Colonic mucosa (tissue), 4 donors: ENCODE results near the gene ERBB4. TPM values are rescaled to one million over a fixed set of nuclear protein-coding genes. Genes with fewer than 3 reads are reported as not detected.

Source experiments
- DNase-seq: peaks from one replicate; pipeline ENCODE4 v3.0.0-alpha.2; 2020
- H3K27ac ChIP-seq: fragments of 200-600 bp; one replicate; pipeline ENCODE4 v1.8.0; 2021
- H3K27me3 ChIP-seq: fragments of 200-600 bp; one replicate; pipeline ENCODE4 v1.8.0; 2021
- H3K36me3 ChIP-seq: fragments of 200-600 bp; one replicate; pipeline ENCODE4 v1.8.0; 2021
- H3K4me1 ChIP-seq: fragments of 200-600 bp; one replicate; pipeline ENCODE4 v1.8.0; 2021; ENCODE audit warnings: mild to moderate bottlenecking
- H3K4me3 ChIP-seq: fragments of 200-600 bp; one replicate; pipeline ENCODE4 v1.8.0; 2021
- H3K9ac ChIP-seq, 2 donors: one replicate each; pipeline ENCODE4 v1.7.0; 2013; ENCODE audit warnings: control low read depth in 2 of 2, low read depth in 2 of 2, low read length in 2 of 2
- H3K9me3 ChIP-seq: fragments of 200-600 bp; one replicate; pipeline ENCODE4 v1.8.0; 2021
- intact Hi-C: fragments of 100-400 bp; cut with DNase I; formaldehyde crosslinking; loops from one replicate; pipeline ENCODE4 v1.14.1; 2022
- total RNA-seq, 2 donors: library from RNA; stranded (reverse); fragmentation: NEBNext Ultra II Directional in 1 of 2; extraction: Animal tissue kit (Norgen Biotek cat#: 25700) in 1 of 2; gene quantifications; one replicate each; pipeline ENCODE4 v1.2.1, GENCODE V29; 2021
- TF ChIP-seq, protein P1 (sequence below): fragments of 200-600 bp; IDR thresholded peaks from one replicate; pipeline ENCODE4 v1.8.0; 2022; ENCODE audit warnings: antibody characterized with exemption, mild to moderate bottlenecking
- donor health status: healthy.
- donor health status: DM: no; HTN: no; CAD: no.
- donor health status: DM: no; HTN: no; CAD: no.

Gene ERBB4
- total RNA-seq, 2 donors from 2014 or later = 0.05 to 0.07 TPM

GRCh38 chr2:211397764-211398163, 1140.8 kb downstream of the ERBB4 start:
- intact Hi-C loops = no loop called here
- H3K27me3 ChIP-seq = no peaks in the 10 kb centered on the region
- H3K4me3 ChIP-seq = no peak overlapping the region

DNA sequence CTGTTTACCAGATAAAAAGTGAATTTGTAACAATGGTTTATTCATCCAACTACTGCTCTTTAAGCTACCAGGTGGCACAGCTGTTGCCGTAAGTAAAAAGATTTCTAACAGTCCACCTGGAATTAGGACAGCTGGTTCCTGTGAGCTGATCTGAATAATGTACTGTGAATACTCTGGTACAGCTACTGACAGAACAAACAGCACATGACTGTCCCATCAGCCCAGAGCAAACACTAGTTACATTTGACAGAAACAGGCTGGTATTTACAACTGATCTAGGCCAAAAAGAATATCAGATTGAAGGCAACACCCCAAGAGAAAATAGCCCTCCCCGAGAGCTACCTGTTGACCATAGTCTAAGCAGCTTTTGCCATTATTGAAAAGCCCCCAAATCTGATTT, 1141.8 kb downstream of the ERBB4 start:
- Histone ChIP-seq H3K27me3 (no peaks in the 10 kb centered on the region), H3K27ac (no peak overlapping the region), H3K9ac (no peak overlapping the region), H3K9me3 (no peaks in the 10 kb centered on the region), H3K4me3 (no peak overlapping the region), H3K36me3 (no peaks in the 10 kb centered on the region), H3K4me1 (no peaks in the 10 kb centered on the region)
- intact Hi-C loops = no loop called here
- DNase-seq = no peak
- TF ChIP-seq, protein P1, sequence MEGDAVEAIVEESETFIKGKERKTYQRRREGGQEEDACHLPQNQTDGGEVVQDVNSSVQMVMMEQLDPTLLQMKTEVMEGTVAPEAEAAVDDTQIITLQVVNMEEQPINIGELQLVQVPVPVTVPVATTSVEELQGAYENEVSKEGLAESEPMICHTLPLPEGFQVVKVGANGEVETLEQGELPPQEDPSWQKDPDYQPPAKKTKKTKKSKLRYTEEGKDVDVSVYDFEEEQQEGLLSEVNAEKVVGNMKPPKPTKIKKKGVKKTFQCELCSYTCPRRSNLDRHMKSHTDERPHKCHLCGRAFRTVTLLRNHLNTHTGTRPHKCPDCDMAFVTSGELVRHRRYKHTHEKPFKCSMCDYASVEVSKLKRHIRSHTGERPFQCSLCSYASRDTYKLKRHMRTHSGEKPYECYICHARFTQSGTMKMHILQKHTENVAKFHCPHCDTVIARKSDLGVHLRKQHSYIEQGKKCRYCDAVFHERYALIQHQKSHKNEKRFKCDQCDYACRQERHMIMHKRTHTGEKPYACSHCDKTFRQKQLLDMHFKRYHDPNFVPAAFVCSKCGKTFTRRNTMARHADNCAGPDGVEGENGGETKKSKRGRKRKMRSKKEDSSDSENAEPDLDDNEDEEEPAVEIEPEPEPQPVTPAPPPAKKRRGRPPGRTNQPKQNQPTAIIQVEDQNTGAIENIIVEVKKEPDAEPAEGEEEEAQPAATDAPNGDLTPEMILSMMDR = no peak

More at GRCh38 chr2:211397764-211398163, 1140.8 kb downstream of the ERBB4 start:
- no peaks in the 10 kb centered on the region for H3K4me1 ChIP-seq
- H3K9me3 ChIP-seq = no peaks in the 10 kb centered on the region
- no peak for DNase-seq
- H3K36me3 ChIP-seq = no peaks in the 10 kb centered on the region
- TF ChIP-seq, protein P1 = no peak
- no peak overlapping the region for H3K27ac ChIP-seq
- no peak overlapping the region for H3K9ac ChIP-seq

DNA sequence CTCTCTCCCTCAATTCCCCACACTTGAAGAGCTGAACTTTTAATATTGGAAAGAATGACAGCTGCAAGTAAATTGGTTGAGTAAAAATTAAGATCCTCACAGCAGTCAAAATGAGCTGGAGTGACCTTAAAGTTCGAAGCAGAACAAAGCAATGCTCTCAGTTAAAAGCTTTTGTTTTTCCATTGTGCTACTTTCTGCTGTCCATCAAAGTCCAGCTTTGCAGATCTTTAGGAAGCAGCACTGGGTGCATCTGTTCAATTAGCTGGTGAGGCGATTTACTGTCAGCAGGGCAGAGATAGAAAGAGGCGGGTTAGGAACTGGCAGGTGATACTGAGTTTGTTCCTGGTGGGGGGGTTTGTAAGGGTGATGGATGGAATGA, 1147.4 kb downstream of the ERBB4 start:
- intact Hi-C loops = no loop called here
- no peak for DNase-seq

DNA sequence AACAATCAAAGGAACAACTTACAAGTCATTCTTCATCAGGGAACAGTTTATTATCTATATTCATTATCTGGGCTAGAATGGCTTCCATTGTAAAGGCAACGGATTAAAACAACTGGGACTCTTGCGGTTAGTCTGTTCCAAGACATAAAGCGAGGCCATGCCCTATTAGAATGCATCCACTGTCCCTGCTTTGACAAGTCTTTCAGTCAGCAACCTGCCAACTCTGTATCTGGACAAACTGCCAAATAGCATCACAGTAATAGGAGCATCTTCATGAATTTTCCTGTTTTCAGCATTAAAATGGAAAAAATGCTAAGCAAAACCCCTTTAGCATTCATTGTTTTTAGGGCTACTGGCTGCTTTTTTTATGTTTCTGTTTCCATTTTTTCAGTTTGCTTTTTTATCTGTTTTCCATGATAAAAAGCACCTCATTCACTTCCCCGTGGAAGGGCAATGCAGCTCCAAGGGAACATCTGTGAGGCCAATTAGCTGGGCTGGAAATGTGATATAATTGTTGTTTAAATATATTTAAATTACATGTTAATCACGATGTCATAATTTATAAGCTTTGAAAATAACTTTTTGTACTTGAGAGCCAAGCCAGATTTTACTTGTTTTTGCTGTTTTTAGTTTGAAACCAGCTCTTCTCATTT, 1147.9 kb downstream of the ERBB4 start:
- TF ChIP-seq, protein P1 = no peak
- no peak for DNase-seq
- H3K9me3 ChIP-seq = no peaks in the 10 kb centered on the region
- no peaks in the 10 kb centered on the region for H3K36me3 ChIP-seq
- no peaks in the 10 kb centered on the region for H3K27me3 ChIP-seq
- H3K27ac ChIP-seq = no peak overlapping the region
- no peak overlapping the region for H3K4me3 ChIP-seq
- no peaks in the 10 kb centered on the region for H3K4me1 ChIP-seq
- no peak overlapping the region for H3K9ac ChIP-seq
- intact Hi-C loops = no loop called here

More for the DNA sequence above, 1147.4 kb downstream of the ERBB4 start:
- Histone ChIP-seq H3K27me3 (no peaks in the 10 kb centered on the region), H3K36me3 (no peaks in the 10 kb centered on the region), H3K27ac (no peak overlapping the region), H3K9me3 (no peaks in the 10 kb centered on the region), H3K4me1 (no peaks in the 10 kb centered on the region), H3K9ac (no peak overlapping the region), H3K4me3 (no peak overlapping the region)
- TF ChIP-seq, protein P1 = no peak

DNA sequence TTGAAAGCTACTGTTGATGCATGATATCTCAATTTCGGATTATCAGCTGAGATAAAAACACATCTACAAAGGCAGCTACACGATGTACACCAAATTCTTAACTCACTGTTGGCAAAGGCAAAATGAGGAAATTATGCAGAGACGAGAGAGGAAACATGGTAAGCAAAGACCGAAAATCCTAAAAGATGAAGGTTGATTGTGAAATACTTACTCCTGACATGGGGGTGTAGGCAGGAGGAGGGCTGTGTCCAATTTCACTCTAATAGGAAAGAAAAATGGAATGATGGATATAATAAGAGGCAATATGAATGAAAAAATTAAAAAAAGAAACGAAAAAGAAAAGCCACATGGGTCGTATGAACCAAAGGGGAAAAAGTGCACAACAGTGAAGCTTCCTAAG, 1150.9 kb downstream of the ERBB4 start:
- Histone ChIP-seq H3K27ac (no peak overlapping the region), H3K9ac (no peak overlapping the region), H3K4me1 (no peaks in the 10 kb centered on the region), H3K27me3 (no peaks in the 10 kb centered on the region), H3K4me3 (no peak overlapping the region), H3K36me3 (no peaks in the 10 kb centered on the region), H3K9me3 (no peaks in the 10 kb centered on the region)
- intact Hi-C loops = no loop called here
- TF ChIP-seq, protein P1 = no peak
- DNase-seq = no peak
